K562 (cell line): ENCODE data around the gene TLNRD1. TPM values are rescaled to one million over a fixed set of nuclear protein-coding genes. Genes with fewer than 3 reads are reported as not detected.
A peak's percentile ranks its signal among the peaks of the same experiment; 100 is the strongest.

ENCODE experiments used
- CHCHD3 ChIP-seq: fragments of 250-450 bp; sonication (Bioruptor Pico); IDR thresholded peaks from 2 replicates; pipeline ENCODE4 v2.1.2; 2022; ENCODE audit warnings: mild to moderate bottlenecking
- ERF ChIP-seq: fragments of 450-650 bp; formaldehyde crosslinking; IDR thresholded peaks from 2 replicates; pipeline ENCODE4 v1.4.0; 2020; ENCODE audit warnings: mild to moderate bottlenecking, mixed read lengths
- GATAD2B ChIP-seq: fragments of 450-650 bp; IDR thresholded peaks from 2 replicates; pipeline ENCODE4 v1.6.1; 2017; ENCODE audit warnings: mild to moderate bottlenecking, borderline replicate concordance
- HBP1 ChIP-seq: fragments of 450-650 bp; formaldehyde crosslinking; IDR thresholded peaks from 2 replicates; pipeline ENCODE4 v1.4.0; 2022; ENCODE audit warnings: missing genetic modification characterization
- HDAC6 ChIP-seq: IDR thresholded peaks from 2 replicates; pipeline ENCODE4 v1.6.1; 2012; ENCODE audit warnings: low read depth, mild to moderate bottlenecking, control low read depth, inconsistent platforms, low read length, moderate library complexity
- HDGF ChIP-seq: fragments of 450-650 bp; IDR thresholded peaks from 2 replicates; pipeline ENCODE4 v1.6.1; 2016
- HNRNPK ChIP-seq: fragments of 200-400 bp; formaldehyde crosslinking; IDR thresholded peaks from one replicate; pipeline ENCODE4 v1.6.1; 2018; ENCODE audit warnings: mild to moderate bottlenecking, low read depth, low read length; ENCODE audit not compliant: poor library complexity, severe bottlenecking
- ILK ChIP-seq: fragments of 450-650 bp; IDR thresholded peaks from 2 replicates; pipeline ENCODE4 v1.6.1; 2016; ENCODE audit warnings: missing genetic modification characterization, low read depth, mild to moderate bottlenecking, missing compliant biosample characterization, moderate library complexity, borderline replicate concordance
- MAFF ChIP-seq: IDR thresholded peaks from 2 replicates; pipeline ENCODE4 v1.6.1; 2012; ENCODE audit warnings: low read length, improper control_type of control experiment
- NFIC ChIP-seq: fragments of 450-650 bp; IDR thresholded peaks from 2 replicates; pipeline ENCODE4 v1.6.1; 2017; ENCODE audit warnings: mild to moderate bottlenecking, inconsistent platforms
- NONO ChIP-seq, 2 experiments: fragments of 200-400 bp in 1 of 2; fragments of 450-650 bp in 1 of 2; formaldehyde crosslinking in 1 of 2; IDR thresholded peaks; 2 replicates each; pipeline ENCODE4 v1.6.1; 2017; ENCODE audit warnings: low read depth in 2 of 2, mild to moderate bottlenecking in 2 of 2, moderate library complexity in 2 of 2, low read length in 1 of 2
- SAFB ChIP-seq: fragments of 200-400 bp; formaldehyde crosslinking; IDR thresholded peaks from 2 replicates; pipeline ENCODE4 v1.6.1; 2017; ENCODE audit warnings: low read depth, low read length, borderline replicate concordance
- SAP30 ChIP-seq: fragments of 200-600 bp; sonication (generic); IDR thresholded peaks from 2 replicates; pipeline ENCODE4 v1.6.1; 2012; ENCODE audit warnings: borderline replicate concordance, low read depth, mild to moderate bottlenecking, moderate library complexity, low read length, control low read depth, inconsistent platforms; ENCODE audit not compliant: insufficient read depth, poor library complexity, severe bottlenecking
- SIN3A ChIP-seq, 2 experiments: fragments of 150-350 bp in 1 of 2; IDR thresholded peaks; 2 replicates each; pipeline ENCODE4 v1.6.1; 2011 to 2016; ENCODE audit warnings: borderline replicate concordance in 2 of 2, low read depth in 2 of 2, low read length in 2 of 2, mild to moderate bottlenecking in 2 of 2, moderate library complexity in 2 of 2; ENCODE audit not compliant: control insufficient read depth in 1 of 2
- SRSF3 ChIP-seq: fragments of 200-400 bp; formaldehyde crosslinking; IDR thresholded peaks from 2 replicates; pipeline ENCODE4 v1.6.1; 2016; ENCODE audit warnings: mild to moderate bottlenecking, low read length, moderate library complexity; ENCODE audit not compliant: insufficient read depth
- STAG1 ChIP-seq: sonication (generic); formaldehyde crosslinking; IDR thresholded peaks from 2 replicates; pipeline ENCODE4 v1.5.0; 2020; ENCODE audit warnings: missing genetic modification reagents, borderline replicate concordance
- TCF3 ChIP-seq: sonication (generic); formaldehyde crosslinking; IDR thresholded peaks from 2 replicates; pipeline ENCODE4 v1.4.0; 2020; ENCODE audit warnings: mild to moderate bottlenecking, missing genetic modification reagents
- ZBTB43 ChIP-seq: sonication (generic); formaldehyde crosslinking; IDR thresholded peaks from 2 replicates; pipeline ENCODE4 v1.8.0; 2023; ENCODE audit warnings: mild to moderate bottlenecking, missing genetic modification reagents
- ZNF133 ChIP-seq: fragments of 250-450 bp; sonication (Bioruptor Pico); IDR thresholded peaks from 2 replicates; pipeline ENCODE4 v1.4.0; 2020; ENCODE audit warnings: mild to moderate bottlenecking
- ZNF263 ChIP-seq: sonication (generic); formaldehyde crosslinking; IDR thresholded peaks from 2 replicates; pipeline ENCODE4 v1.8.0; 2022; ENCODE audit warnings: mild to moderate bottlenecking, missing genetic modification reagents, borderline replicate concordance
- ZNF551 ChIP-seq: fragments of 250-450 bp; sonication (Bioruptor Pico); IDR thresholded peaks from 2 replicates; pipeline ENCODE4 v1.5.0; 2021; ENCODE audit warnings: mild to moderate bottlenecking, moderate library complexity
- ZNF644 ChIP-seq: fragments of 200-800 bp; sonication (Bioruptor generic); IDR thresholded peaks from 2 replicates; pipeline ENCODE4 v1.6.1; 2016; ENCODE audit warnings: low read depth, missing genetic modification characterization, missing compliant biosample characterization
- ZNF740 ChIP-seq, 3 experiments: fragments of 200-800 bp in 1 of 3; sonication (Bioruptor generic) in 1 of 3; sonication (generic) in 1 of 3; formaldehyde crosslinking in 1 of 3; IDR thresholded peaks; 2 replicates each; pipeline versions ENCODE4 v1.6.1 to v1.8.0; 2016 to 2022; ENCODE audit warnings: mild to moderate bottlenecking in 2 of 3, missing compliant biosample characterization in 2 of 3, missing genetic modification characterization in 2 of 3, missing genetic modification reagents in 1 of 3
- polyA plus RNA-seq, 8 experiments: library from polyadenylated mRNA; depleted of rRNA in 4 of 8; stranded (reverse) in 5 of 8; unstranded in 3 of 8; fragments of >200 nt; fragmentation: Nextera tagmentation in 2 of 8; fragmentation: Illumina TruSeq in 1 of 8; extraction: Ambion mirVana in 2 of 8; extraction: Trizol in 1 of 8; gene quantifications; 2 replicates each; pipeline versions ENCODE4 v1.2.1 to v1.2.3, GENCODE V29; 2011 to 2014; ENCODE audit warnings: inconsistent platforms in 1 of 8, missing spikeins in 1 of 8
- total RNA-seq, 7 experiments: library from RNA; depleted of rRNA in 6 of 7; stranded (reverse); fragments of >200 nt in 6 of 7; fragmentation: Illumina TruSeq in 2 of 7; extraction: Trizol in 2 of 7; gene quantifications; 2 replicates each; pipeline versions ENCODE4 v1.2.1 to v1.2.3, GENCODE V29; 2011 to 2021; ENCODE audit warnings: low replicate concordance in 1 of 7

Gene TLNRD1
- total and polyA plus RNA-seq, 9 of the 15 experiments (the other 6 are each of a cell fraction or from before 2014, with no cell fraction given): 1.1 to 33.1 (median 5.7) TPM

- no peak for TF ChIP-seq ZNF263
- no peak for TF ChIP-seq STAG1 (CRISPR knock-in tag)
- no peak for TF ChIP-seq SAFB
- TF ChIP-seq NONO (IDR thresholded peaks at IDR 0.05; ENCODE audit: low read depth in 2 of 2, low read length in 1 of 2): peak in 1 of 2 experiments; percentile 41; a peak in 1 of 4 replicates
- TF ChIP-seq ZNF740 (CRISPR knock-in tag; IDR thresholded peaks at IDR 0.05): no peak
- TF ChIP-seq ZNF740 (tag; IDR thresholded peaks at IDR 0.05): no peak
- no peak for TF ChIP-seq ZBTB43 (CRISPR knock-in tag)
- no peak for TF ChIP-seq HDGF
- TF ChIP-seq ILK (tag): no peak
- TF ChIP-seq ZNF133: no peak
- TF ChIP-seq HBP1 (CRISPR knock-in tag): no peak
- no peak for TF ChIP-seq ZNF644 (tag)
- peak; percentile 79; the same call in 1 of the 2 replicates for TF ChIP-seq HDAC6
- no peak for TF ChIP-seq TCF3
- no peak for TF ChIP-seq MAFF
- TF ChIP-seq SAP30: no peak
- TF ChIP-seq SIN3A (IDR thresholded peaks at IDR 0.05; ENCODE audit: borderline replicate concordance in 2 of 2, control insufficient read depth in 1 of 2, low read depth in 2 of 2, low read length in 2 of 2): peak in 1 of 2 experiments; percentile 42; a peak in 2 of 4 replicates
- TF ChIP-seq HNRNPK: no peak
- TF ChIP-seq SRSF3: no peak
- no peak for TF ChIP-seq CHCHD3 (CRISPR knock-in tag)
- no peak for TF ChIP-seq ERF (CRISPR knock-in tag)
- TF ChIP-seq NFIC: no peak
- TF ChIP-seq ZNF551: no peak
- no peak for TF ChIP-seq GATAD2B
Measured at GRCh38 chr15:80989518-80990478, 10.9 kb upstream of the TLNRD1 start, which contains the start of gene MESD (continued).
